ENCODE measurements around the gene AGBL2.
"Not testable (repeated sequence)": the region's sequence is repeated elsewhere in the genome, so short reads cannot be mapped to it uniquely, and the experiment has no call there.

AGBL2 gene

DNA sequence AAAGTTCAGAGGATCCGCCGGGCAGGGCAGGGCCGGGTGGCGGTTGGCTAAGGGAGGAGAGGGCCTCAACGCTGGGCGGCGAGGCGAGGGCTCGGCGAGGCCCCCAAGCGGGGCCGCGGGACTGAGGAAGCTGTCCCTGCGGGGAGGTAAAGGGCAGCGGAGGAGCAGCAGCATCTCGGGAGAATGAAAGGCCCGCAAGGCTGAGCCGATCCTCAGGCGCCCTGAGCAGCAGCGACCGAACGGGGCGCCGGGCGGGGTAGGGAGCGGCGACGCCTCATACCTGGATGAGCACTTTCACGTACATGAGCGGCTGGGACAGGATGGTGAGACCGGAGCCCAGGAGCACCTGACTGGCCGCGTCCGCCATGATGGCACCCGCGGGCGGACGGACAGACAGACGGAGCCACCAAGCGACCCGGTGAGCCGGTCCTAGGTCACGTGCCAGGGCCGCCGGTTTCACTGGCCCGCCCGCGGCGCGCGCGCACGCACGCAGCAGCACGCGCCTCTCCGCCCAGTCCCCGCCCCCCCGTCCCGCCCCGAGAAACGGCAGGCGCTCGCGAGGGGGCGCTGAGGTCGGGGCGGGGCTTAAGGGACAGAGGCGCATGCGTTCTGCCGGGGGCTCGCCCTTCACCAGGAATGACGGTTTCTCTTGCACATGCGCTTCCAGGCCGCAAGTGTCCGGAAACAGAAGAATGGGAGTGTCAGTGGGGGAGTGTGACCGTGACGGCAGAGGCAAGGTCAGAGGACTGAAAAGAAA is 72.9 kb downstream of the AGBL2 start, which contains the start of gene MTCH2:
MTCH2 (minus strand) TSS at position 461 of the 757 bp plus-strand sequence; CDS start at position 367, 94 bp downstream.
- peaks cover 20% of the 10 kb centered on the region for H3K36me3 ChIP-seq (ENCODE audit: insufficient read depth, low read length)
- H3K4me1 ChIP-seq (ENCODE audit: insufficient read depth, low read length), result peaks cover 5% of the 10 kb centered on the region
- H3K9me3 ChIP-seq (ENCODE audit: low read length), result no peaks in the 10 kb centered on the region
- no peaks in the 10 kb centered on the region for H3K27me3 ChIP-seq (ENCODE audit: insufficient read depth, low read length)
- H2AFZ ChIP-seq (ENCODE audit: low read depth, low read length), result peak within 1 kb of the TSS; percentile 63
- peak within 1 kb of the TSS; percentile 86 for H3K4me3 ChIP-seq (ENCODE audit: low read length)

GRCh38 chr11:47641600-47642098 is 73.5 kb downstream of the AGBL2 start:
- peaks cover 5% of the 10 kb centered on the region for H3K4me1 ChIP-seq (ENCODE audit: insufficient read depth, low read length)
- H2AFZ ChIP-seq (ENCODE audit: low read depth, low read length), result peak overlapping the region; percentile 63
- peaks cover 22% of the 10 kb centered on the region for H3K36me3 ChIP-seq (ENCODE audit: insufficient read depth, low read length)
- H3K9me3 ChIP-seq (ENCODE audit: low read length), result no peaks in the 10 kb centered on the region
- H3K4me3 ChIP-seq (ENCODE audit: low read length), result peak overlapping the region; percentile 86
- no peaks in the 10 kb centered on the region for H3K27me3 ChIP-seq (ENCODE audit: insufficient read depth, low read length)

DNA sequence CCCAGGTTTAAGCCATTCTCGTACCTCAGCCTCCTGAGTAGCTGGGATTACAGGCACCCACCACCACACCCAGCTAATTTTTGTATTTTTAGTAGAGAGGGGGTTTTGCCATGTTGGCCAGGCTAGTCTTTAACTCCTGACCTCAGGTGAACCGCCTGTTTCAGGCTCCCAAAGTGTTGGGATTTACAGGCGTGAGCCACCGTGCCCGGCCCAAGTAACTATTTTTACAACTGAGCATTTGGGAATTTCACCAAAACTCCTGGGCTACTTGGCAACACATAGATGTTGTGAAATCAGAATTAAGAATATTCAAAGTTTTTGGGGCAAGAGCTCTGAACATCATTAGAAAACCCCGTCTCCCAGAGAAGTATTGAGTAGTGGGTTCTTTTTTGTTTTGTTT is 74.7 kb downstream of the AGBL2 start:
- H3K27me3 ChIP-seq (ENCODE audit: insufficient read depth, low read length); H3K9me3 ChIP-seq (ENCODE audit: low read length); H3K4me1 ChIP-seq (ENCODE audit: insufficient read depth, low read length); H2AFZ ChIP-seq (ENCODE audit: low read depth, low read length); H3K4me3 ChIP-seq (ENCODE audit: low read length): not testable (repeated sequence)
- H3K36me3 ChIP-seq (ENCODE audit: insufficient read depth, low read length), result peaks cover 26% of the 10 kb centered on the region

- H2AFZ ChIP-seq (ENCODE audit: low read depth, low read length); H3K27me3 ChIP-seq (ENCODE audit: insufficient read depth, low read length): not testable (repeated sequence)
- H3K36me3 ChIP-seq (ENCODE audit: insufficient read depth, low read length), result peaks cover 52% of the 10 kb centered on the region
Measured at GRCh38 chr11:47636331-47636730, 78.8 kb downstream of the AGBL2 start.

GRCh38 chr11:47631473-47631872 is 83.7 kb downstream of the AGBL2 start:
- Histone ChIP-seq H3K36me3 (ENCODE audit: insufficient read depth, low read length) (peaks cover 72% of the 10 kb centered on the region), H2AFZ (ENCODE audit: low read depth, low read length) (no peak overlapping the region), H3K9me3 (ENCODE audit: low read length) (no peaks in the 10 kb centered on the region), H3K4me3 (ENCODE audit: low read length) (no peak overlapping the region), H3K27me3 (ENCODE audit: insufficient read depth, low read length) (no peaks in the 10 kb centered on the region), H3K4me1 (ENCODE audit: insufficient read depth, low read length) (no peaks in the 10 kb centered on the region)

More at GRCh38 chr11:47636331-47636730, 78.8 kb downstream of the AGBL2 start:
- H3K9me3 ChIP-seq (ENCODE audit: low read length); H3K4me1 ChIP-seq (ENCODE audit: insufficient read depth, low read length); H3K4me3 ChIP-seq (ENCODE audit: low read length): not testable (repeated sequence)

DNA sequence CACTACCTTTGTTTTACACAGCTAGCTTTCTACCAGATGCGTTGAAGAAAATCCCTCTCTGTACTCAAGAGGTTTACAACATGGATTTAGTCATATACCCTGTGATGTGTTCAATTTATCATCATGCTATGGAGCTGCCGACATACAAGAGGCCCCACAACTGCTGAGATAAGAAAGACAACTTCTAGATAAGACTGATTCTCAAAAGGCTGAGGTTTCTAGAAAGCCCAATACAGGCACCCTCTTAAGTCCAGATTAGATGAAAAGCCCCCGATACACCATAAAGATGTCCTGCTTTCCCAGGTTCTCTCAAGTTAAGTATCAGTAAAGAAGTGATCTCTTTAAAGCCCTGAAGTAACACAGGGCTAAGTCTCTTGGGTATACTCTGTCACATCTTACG is 87.1 kb downstream of the AGBL2 start:
- Histone ChIP-seq H3K36me3 (ENCODE audit: insufficient read depth, low read length) (peaks cover 73% of the 10 kb centered on the region), H3K9me3 (ENCODE audit: low read length) (no peaks in the 10 kb centered on the region), H3K4me3 (ENCODE audit: low read length) (no peak overlapping the region), H3K27me3 (ENCODE audit: insufficient read depth, low read length) (no peaks in the 10 kb centered on the region), H2AFZ (ENCODE audit: low read depth, low read length) (no peak overlapping the region), H3K4me1 (ENCODE audit: insufficient read depth, low read length) (no peaks in the 10 kb centered on the region)

DNA sequence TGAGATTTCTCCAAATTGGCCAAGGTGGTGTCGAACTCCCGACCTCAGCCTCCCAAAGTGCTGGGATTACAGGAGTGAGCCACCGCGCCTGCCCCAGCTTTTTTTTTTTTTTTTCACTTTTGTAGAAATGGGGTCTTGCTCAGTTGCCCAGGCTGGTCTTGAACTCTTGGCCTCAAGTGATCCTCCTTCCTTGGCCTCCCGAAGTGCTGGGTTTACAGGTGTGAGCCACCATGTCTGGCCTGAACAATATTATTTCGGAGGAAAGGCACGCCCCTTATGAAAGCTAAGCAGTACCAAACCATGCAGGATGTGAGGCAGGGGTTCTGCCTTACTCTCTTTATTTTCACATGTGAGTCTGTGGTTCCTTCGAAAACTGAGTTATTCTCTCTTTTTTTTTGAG is 88.9 kb downstream of the AGBL2 start:
- H3K36me3 ChIP-seq (ENCODE audit: insufficient read depth, low read length), result peaks cover 80% of the 10 kb centered on the region

GRCh38 chr11:47620836-47621378 is 94.3 kb downstream of the AGBL2 start:
- no peaks in the 10 kb centered on the region for H3K4me1 ChIP-seq (ENCODE audit: insufficient read depth, low read length)
- H3K4me3 ChIP-seq (ENCODE audit: low read length), result no peak overlapping the region
- H3K36me3 ChIP-seq (ENCODE audit: insufficient read depth, low read length), result peaks cover 57% of the 10 kb centered on the region

More for the DNA sequence above, 88.9 kb downstream of the AGBL2 start:
- no peak overlapping the region for H3K4me3 ChIP-seq (ENCODE audit: low read length)
- no peaks in the 10 kb centered on the region for H3K27me3 ChIP-seq (ENCODE audit: insufficient read depth, low read length)
- H2AFZ ChIP-seq (ENCODE audit: low read depth, low read length), result no peak overlapping the region
- H3K9me3 ChIP-seq (ENCODE audit: low read length), result no peaks in the 10 kb centered on the region
- H3K4me1 ChIP-seq (ENCODE audit: insufficient read depth, low read length), result no peaks in the 10 kb centered on the region

DNA sequence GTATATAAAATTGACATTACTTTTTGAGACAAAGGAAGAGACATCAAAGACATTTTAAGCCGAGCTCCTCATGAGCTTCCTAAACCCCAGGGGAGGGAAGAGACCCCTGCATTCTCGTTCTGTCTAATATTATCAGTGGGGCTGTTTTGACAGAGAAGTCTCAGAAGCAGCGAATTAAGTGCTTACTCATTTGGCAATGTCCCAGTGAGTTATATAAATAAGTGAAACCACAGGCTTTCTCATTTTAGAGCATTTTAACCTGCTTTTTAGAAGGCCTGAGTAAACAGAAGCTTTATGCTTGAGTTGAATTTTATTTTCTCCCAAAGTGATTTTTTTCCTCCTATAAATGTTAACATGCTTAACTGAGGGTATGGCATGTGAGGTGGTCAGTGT is 97.8 kb downstream of the AGBL2 start:
- Histone ChIP-seq H3K36me3 (ENCODE audit: insufficient read depth, low read length) (peaks cover 35% of the 10 kb centered on the region), H2AFZ (ENCODE audit: low read depth, low read length) (no peak overlapping the region), H3K27me3 (ENCODE audit: insufficient read depth, low read length) (no peaks in the 10 kb centered on the region), H3K4me1 (ENCODE audit: insufficient read depth, low read length) (no peaks in the 10 kb centered on the region), H3K4me3 (ENCODE audit: low read length) (no peak overlapping the region), H3K9me3 (ENCODE audit: low read length) (no peaks in the 10 kb centered on the region)

More at GRCh38 chr11:47620836-47621378, 94.3 kb downstream of the AGBL2 start:
- Histone ChIP-seq H3K9me3 (ENCODE audit: low read length) (no peaks in the 10 kb centered on the region), H2AFZ (ENCODE audit: low read depth, low read length) (no peak overlapping the region), H3K27me3 (ENCODE audit: insufficient read depth, low read length) (no peaks in the 10 kb centered on the region)

GRCh38 chr11:47616726-47617416 is 98.3 kb downstream of the AGBL2 start:
- Histone ChIP-seq H3K27me3 (ENCODE audit: insufficient read depth, low read length) (no peaks in the 10 kb centered on the region), H3K4me3 (ENCODE audit: low read length) (no peak overlapping the region), H3K4me1 (ENCODE audit: insufficient read depth, low read length) (no peaks in the 10 kb centered on the region), H3K9me3 (ENCODE audit: low read length) (no peaks in the 10 kb centered on the region), H2AFZ (ENCODE audit: low read depth, low read length) (no peak overlapping the region), H3K36me3 (ENCODE audit: insufficient read depth, low read length) (peaks cover 30% of the 10 kb centered on the region)

DNA sequence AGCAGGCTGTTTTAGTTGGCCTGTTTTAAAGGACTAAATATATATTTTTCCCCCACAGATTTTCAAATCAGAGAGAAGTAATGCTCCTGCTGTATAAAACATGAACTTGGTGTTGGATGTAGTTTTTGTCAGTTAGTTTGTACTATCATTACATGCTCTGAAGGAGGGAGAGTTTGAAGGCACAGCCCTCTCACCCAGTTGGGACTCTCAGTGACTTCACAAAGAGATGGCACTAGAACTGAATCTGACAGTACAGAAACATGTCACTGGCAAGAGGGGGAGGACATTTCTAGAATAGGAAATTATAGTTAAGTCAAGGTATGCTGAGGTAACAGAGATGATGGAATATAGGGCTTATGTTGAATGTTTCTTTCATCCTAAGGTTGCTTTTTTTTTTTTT is 99.9 kb downstream of the AGBL2 start:
- H3K9me3 ChIP-seq (ENCODE audit: low read length), result no peaks in the 10 kb centered on the region
- H3K36me3 ChIP-seq (ENCODE audit: insufficient read depth, low read length), result peaks cover 21% of the 10 kb centered on the region
- no peak overlapping the region for H2AFZ ChIP-seq (ENCODE audit: low read depth, low read length)
- H3K27me3 ChIP-seq (ENCODE audit: insufficient read depth, low read length), result no peaks in the 10 kb centered on the region
- no peak overlapping the region for H3K4me3 ChIP-seq (ENCODE audit: low read length)
- H3K4me1 ChIP-seq (ENCODE audit: insufficient read depth, low read length), result no peaks in the 10 kb centered on the region

DNA sequence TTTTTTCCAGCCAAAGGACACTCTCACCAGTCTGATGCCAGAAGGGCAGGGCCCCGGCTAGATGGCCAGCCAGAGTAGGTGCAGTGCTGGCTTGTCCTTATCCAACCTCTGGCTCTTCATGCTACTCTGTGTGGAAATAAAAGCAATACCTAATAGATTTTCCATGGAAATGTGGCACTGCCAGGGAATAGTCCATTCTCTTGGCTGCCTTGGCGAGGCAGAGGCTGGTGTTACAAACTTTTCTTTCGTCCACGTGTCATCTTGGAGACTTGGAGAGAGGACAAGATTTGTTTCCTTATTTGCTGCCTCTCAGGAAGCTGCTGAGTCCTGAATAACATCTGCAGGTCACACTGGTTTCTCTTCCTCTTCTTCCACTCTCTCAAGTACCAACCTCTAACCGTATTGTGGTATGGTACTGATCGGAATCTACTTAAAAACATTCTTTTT is 103.8 kb downstream of the AGBL2 start:
- no peak overlapping the region for H2AFZ ChIP-seq (ENCODE audit: low read depth, low read length)
- H3K36me3 ChIP-seq (ENCODE audit: insufficient read depth, low read length), result peaks cover 9% of the 10 kb centered on the region
- H3K4me3 ChIP-seq (ENCODE audit: low read length), result no peak overlapping the region
- no peaks in the 10 kb centered on the region for H3K4me1 ChIP-seq (ENCODE audit: insufficient read depth, low read length)
- H3K27me3 ChIP-seq (ENCODE audit: insufficient read depth, low read length), result no peaks in the 10 kb centered on the region
- no peaks in the 10 kb centered on the region for H3K9me3 ChIP-seq (ENCODE audit: low read length)

- Histone ChIP-seq H3K4me3 (ENCODE audit: low read length) (no peak overlapping the region), H2AFZ (ENCODE audit: low read depth, low read length) (no peak overlapping the region), H3K9me3 (ENCODE audit: low read length) (no peaks in the 10 kb centered on the region), H3K27me3 (ENCODE audit: insufficient read depth, low read length) (no peaks in the 10 kb centered on the region), H3K4me1 (ENCODE audit: insufficient read depth, low read length) (no peaks in the 10 kb centered on the region), H3K36me3 (ENCODE audit: insufficient read depth, low read length) (peaks cover 5% of the 10 kb centered on the region)
Measured at GRCh38 chr11:47609675-47610074, 105.5 kb downstream of the AGBL2 start.
